Measurements from ENCODE around the gene MDFI. TPM values are rescaled to one million over a fixed set of nuclear protein-coding genes. Genes with fewer than 3 reads are reported as not detected.

Gene MDFI
- total and polyA plus RNA-seq, 8 donors: 25.9 to 139 (median 108) TPM

DNA sequence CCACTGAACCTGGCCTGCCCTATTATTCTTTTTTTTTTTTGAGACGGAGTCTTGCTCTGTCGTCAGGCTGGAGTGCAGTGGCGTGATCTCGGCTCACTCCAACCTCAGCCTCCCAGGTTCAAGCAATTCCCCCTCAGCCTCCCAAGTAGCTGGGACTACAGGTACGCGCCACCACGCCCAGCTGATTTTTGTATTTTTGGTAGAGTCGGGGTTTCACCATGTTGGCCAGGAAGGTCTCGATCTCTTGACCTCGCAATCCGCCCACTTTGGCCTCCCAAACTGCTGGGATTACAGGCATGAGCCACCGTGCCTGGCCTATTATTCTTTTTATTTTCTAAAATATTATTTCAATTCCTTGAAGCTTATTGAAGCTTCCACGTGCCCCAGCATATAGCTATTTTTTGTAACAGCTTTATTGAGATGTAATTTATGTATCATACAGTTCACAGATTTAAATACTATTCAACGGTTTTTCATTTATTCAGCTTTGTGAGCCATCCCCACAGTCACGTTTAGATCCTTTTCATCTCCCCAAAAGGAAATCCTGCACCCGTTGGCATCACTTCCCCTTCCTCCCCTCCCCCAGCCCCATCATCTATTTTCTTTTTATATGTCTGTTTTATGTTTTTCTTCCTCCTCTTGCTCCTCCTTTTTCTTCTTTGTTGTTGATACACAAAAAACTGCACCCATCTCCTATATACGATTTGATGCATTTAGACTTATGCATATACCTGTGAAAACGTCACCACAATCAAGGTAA, 13.5 kb upstream of the MDFI start:
- no peak for TF ChIP-seq CTCF (IDR thresholded peaks at IDR 0.05)
- peaks cover 0 to 5% of the 10 kb centered on the region in 2 donors for H3K9me3 ChIP-seq
- no peaks in the 10 kb centered on the region for H3K27me3 ChIP-seq
- H3K27ac ChIP-seq: no peak overlapping the region
- intact Hi-C loops (cut with DNase I): no loop called here
- H3K36me3 ChIP-seq: no peaks in the 10 kb centered on the region
- DNase-seq (no peak), ATAC-seq (no peak)
- H3K4me1 ChIP-seq: no peaks in the 10 kb centered on the region
- no peak overlapping the region for H3K4me3 ChIP-seq

DNA sequence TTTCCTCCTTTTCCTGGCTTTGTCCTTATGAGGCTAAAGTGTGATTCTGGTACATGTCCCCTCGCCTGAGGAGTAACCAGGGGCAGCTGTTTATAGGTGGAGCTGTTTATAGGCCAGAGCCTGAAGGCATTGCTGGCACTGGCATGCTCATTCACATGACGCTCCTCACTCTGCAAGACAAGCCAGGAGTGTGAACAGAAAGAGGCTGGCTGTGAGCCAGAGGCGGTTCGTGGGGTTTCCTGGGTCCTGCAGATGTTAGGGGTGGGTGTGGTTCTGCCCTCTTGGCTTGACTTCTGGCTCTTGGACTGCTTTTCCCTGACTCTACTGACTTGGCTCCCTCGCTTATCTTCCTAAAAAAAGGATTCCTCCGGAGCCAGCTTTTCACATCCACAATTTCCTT, 12.8 kb upstream of the MDFI start:
- H3K27me3 ChIP-seq: no peaks in the 10 kb centered on the region
- no peaks in the 10 kb centered on the region for H3K4me1 ChIP-seq
- peaks cover 0 to 5% of the 10 kb centered on the region in 2 donors for H3K9me3 ChIP-seq
- TF ChIP-seq CTCF (IDR thresholded peaks at IDR 0.05): no peak
- DNase-seq (peak in 1 of 4 donors; percentile 42), ATAC-seq (no peak)
- H3K27ac ChIP-seq: no peak overlapping the region
- no peak overlapping the region for H3K4me3 ChIP-seq
- H3K36me3 ChIP-seq: no peaks in the 10 kb centered on the region
- intact Hi-C loops (cut with DNase I): no loop called here

- no peaks in the 10 kb centered on the region for H3K27me3 ChIP-seq
- ATAC-seq (no peak), DNase-seq (no peak)
- no peaks in the 10 kb centered on the region for H3K4me1 ChIP-seq
- H3K36me3 ChIP-seq: no peaks in the 10 kb centered on the region
- H3K4me3 ChIP-seq: no peak overlapping the region
- TF ChIP-seq CTCF (IDR thresholded peaks at IDR 0.05): no peak
- H3K27ac ChIP-seq: no peak overlapping the region
- peaks cover 0 to 2% of the 10 kb centered on the region in 2 donors for H3K9me3 ChIP-seq
- intact Hi-C loops (cut with DNase I): no loop called here
Measured at GRCh38 chr6:41626022-41626421, 12.2 kb upstream of the MDFI start.

DNA sequence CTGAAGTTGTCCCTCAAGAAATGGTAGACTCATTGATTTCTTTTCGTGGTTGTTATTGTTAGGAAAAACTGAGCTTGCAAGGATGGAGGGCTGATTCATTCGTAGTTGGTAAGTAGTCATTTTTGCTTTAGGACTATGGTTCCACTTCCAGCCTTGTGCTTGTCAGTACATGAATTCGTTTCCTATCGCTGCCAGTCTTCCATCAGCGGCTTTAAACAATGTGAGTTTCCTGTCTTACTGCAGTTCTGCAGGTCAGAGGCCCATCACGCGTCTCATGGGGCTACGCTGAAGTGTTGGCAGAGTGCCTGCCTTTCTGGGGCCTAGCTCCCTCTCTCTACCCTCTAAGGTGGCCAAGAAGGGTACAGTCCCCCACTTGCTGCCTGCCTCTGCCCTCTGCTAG, 11.4 kb upstream of the MDFI start:
- Histone ChIP-seq H3K27me3 (no peaks in the 10 kb centered on the region), H3K4me1 (no peaks in the 10 kb centered on the region), H3K36me3 (no peaks in the 10 kb centered on the region), H3K4me3 (no peak overlapping the region), H3K9me3 (no peaks in the 10 kb centered on the region), H3K27ac (no peak overlapping the region)
- intact Hi-C loops (cut with DNase I): no loop called here
- ATAC-seq (no peak), DNase-seq (peak in 1 of 4 donors; percentile 61)
- TF ChIP-seq CTCF (IDR thresholded peaks at IDR 0.05): no peak

- no peak for TF ChIP-seq CTCF (IDR thresholded peaks at IDR 0.05)
- Histone ChIP-seq H3K36me3 (no peaks in the 10 kb centered on the region), H3K27ac (no peak overlapping the region), H3K4me1 (peaks cover 0 to 3% of the 10 kb centered on the region in 2 donors), H3K27me3 (no peaks in the 10 kb centered on the region), H3K4me3 (no peak overlapping the region), H3K9me3 (no peaks in the 10 kb centered on the region)
- no peak for DNase-seq
- intact Hi-C loops (cut with DNase I): no loop called here
- no peak for ATAC-seq
Measured at GRCh38 chr6:41629128-41629527, 9.1 kb upstream of the MDFI start.

Data from left lung (tissue), 10 donors.